ENCODE data around the gene KHDC4.

The KHDC4 gene

DNA sequence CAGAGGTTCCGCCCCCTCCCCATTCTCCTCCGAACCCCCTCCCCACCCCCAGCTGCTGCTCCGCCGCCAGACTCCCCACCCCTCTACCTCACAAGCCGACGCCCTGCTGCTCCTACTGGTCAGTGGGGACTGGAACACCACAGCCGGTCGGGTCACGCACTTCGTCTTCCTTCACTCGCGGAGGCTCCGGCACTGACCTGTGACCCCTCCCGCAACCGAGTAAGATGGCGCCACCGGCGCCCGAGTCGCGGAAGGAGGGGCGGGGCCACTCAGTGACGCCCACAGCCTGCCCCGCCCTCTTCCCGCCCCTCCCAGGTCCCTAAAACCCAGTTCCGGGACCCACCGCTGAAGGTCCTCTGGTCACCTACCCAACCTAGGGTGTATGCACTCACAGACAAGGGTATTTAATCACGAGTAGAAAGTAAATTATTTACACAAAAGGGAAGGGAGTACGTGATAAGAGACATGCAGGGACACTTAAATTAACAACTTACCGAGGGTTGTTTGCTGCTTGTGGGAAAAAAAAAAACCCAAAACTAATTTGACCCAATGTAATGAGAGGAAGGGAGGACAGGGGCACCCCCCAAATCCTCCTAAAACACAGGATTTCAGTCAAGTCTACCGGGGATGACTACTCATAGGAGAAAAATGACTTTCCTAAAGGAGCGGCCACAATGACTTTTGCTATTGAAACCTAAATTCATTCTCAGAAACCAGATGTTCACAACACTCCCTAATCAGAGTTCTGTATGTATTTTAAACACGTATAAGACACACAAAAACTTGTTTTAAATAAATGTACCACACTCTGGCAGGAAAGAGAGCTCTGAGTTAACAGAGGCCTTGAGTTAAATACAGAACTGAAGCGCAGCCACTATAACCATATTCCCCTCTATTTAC is 22.8 kb downstream of the KHDC4 start, which contains the start of gene RIT1:
Gene RIT1, minus strand, starts transcription at position 194 of the 900 bp plus-strand sequence. CDS start 588 bp downstream, outside the sequence.
- H3K9ac ChIP-seq (ENCODE audit: insufficient read length, low read depth) = peak within 1 kb of the TSS; percentile 83
- H3K36me3 ChIP-seq (ENCODE audit: insufficient read depth, insufficient read length, low read length) = peaks cover 77% of the 10 kb centered on the region
- DNase-seq (ENCODE audit: low read depth, low spot score) = peak; percentile 86

GRCh38 chr1:155910621-155911121 is 23.5 kb downstream of the KHDC4 start:
- H3K27me3 ChIP-seq (ENCODE audit: insufficient read depth, insufficient read length) = no peaks in the 10 kb centered on the region
- H3K9ac ChIP-seq (ENCODE audit: insufficient read length, low read depth) = peak overlapping the region; percentile 83
- H3K4me1 ChIP-seq (ENCODE audit: insufficient read depth, insufficient read length) = no peaks in the 10 kb centered on the region
- H3K9me3 ChIP-seq (ENCODE audit: insufficient read depth, low read length) = no peaks in the 10 kb centered on the region
- peaks cover 77% of the 10 kb centered on the region for H3K36me3 ChIP-seq (ENCODE audit: insufficient read depth, insufficient read length, low read length)
- H3K4me3 ChIP-seq (ENCODE audit: insufficient read length, low read depth) = peak overlapping the region; percentile 68
- no peak for DNase-seq (ENCODE audit: low read depth, low spot score)
- TF ChIP-seq ZNF274 (IDR thresholded peaks at IDR 0.05; ENCODE audit: low read depth, low read length) = no peak
- no peak for TF ChIP-seq YY1 (IDR thresholded peaks at IDR 0.05; ENCODE audit: insufficient read depth, insufficient read length)
- TF ChIP-seq SUZ12 (IDR thresholded peaks at IDR 0.05; ENCODE audit: extremely low read depth, insufficient read depth, insufficient read length) = no peak

More for the DNA sequence above, 22.8 kb downstream of the KHDC4 start, which contains the start of gene RIT1:
- no peaks in the 10 kb centered on the region for H3K27me3 ChIP-seq (ENCODE audit: insufficient read depth, insufficient read length)
- no peaks in the 10 kb centered on the region for H3K9me3 ChIP-seq (ENCODE audit: insufficient read depth, low read length)
- peak within 1 kb of the TSS; percentile 68 for H3K4me3 ChIP-seq (ENCODE audit: insufficient read length, low read depth)
- no peaks in the 10 kb centered on the region for H3K4me1 ChIP-seq (ENCODE audit: insufficient read depth, insufficient read length)
- TF ChIP-seq ZNF274 (IDR thresholded peaks at IDR 0.05; ENCODE audit: low read depth, low read length) (no peak), YY1 (IDR thresholded peaks at IDR 0.05; ENCODE audit: insufficient read depth, insufficient read length) (peak; percentile 74)

DNA sequence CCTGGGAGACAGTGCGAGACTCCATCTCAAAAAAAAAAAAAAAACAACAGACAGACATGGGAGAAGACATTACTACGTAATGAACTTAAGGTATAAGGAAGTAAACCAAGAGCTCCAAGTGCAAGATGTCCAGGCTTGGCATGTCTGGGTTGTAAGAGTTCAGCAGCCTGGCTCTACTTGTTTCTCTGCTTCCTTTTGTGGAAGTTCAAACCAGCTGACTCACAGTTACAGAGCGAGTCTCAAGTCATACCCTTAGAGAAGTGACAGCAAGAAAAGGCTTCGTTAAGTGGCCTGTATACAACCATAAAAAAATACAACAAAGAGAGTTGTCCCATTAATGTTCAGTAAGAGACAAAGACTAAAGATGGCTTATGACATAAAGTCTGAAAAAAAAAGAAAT is 24.3 kb downstream of the KHDC4 start:
- Histone ChIP-seq H3K4me1 (ENCODE audit: insufficient read depth, insufficient read length) (no peaks in the 10 kb centered on the region), H3K4me3 (ENCODE audit: insufficient read length, low read depth) (no peak overlapping the region), H3K27me3 (ENCODE audit: insufficient read depth, insufficient read length) (no peaks in the 10 kb centered on the region), H3K36me3 (ENCODE audit: insufficient read depth, insufficient read length, low read length) (peaks cover 77% of the 10 kb centered on the region), H3K9ac (ENCODE audit: insufficient read length, low read depth) (no peak overlapping the region), H3K9me3 (ENCODE audit: insufficient read depth, low read length) (no peaks in the 10 kb centered on the region)
- TF ChIP-seq YY1 (IDR thresholded peaks at IDR 0.05; ENCODE audit: insufficient read depth, insufficient read length) (no peak), SUZ12 (IDR thresholded peaks at IDR 0.05; ENCODE audit: extremely low read depth, insufficient read depth, insufficient read length) (no peak), ZNF274 (IDR thresholded peaks at IDR 0.05; ENCODE audit: low read depth, low read length) (no peak)
- no peak for DNase-seq (ENCODE audit: low read depth, low spot score)

GRCh38 chr1:155904261-155904660 is 30.0 kb downstream of the KHDC4 start:
- no peaks in the 10 kb centered on the region for H3K9me3 ChIP-seq (ENCODE audit: insufficient read depth, low read length)
- H3K36me3 ChIP-seq (ENCODE audit: insufficient read depth, insufficient read length, low read length) = peaks cover 84% of the 10 kb centered on the region
- no peak overlapping the region for H3K4me3 ChIP-seq (ENCODE audit: insufficient read length, low read depth)
- H3K9ac ChIP-seq (ENCODE audit: insufficient read length, low read depth) = no peak overlapping the region
- no peaks in the 10 kb centered on the region for H3K4me1 ChIP-seq (ENCODE audit: insufficient read depth, insufficient read length)
- H3K27me3 ChIP-seq (ENCODE audit: insufficient read depth, insufficient read length) = no peaks in the 10 kb centered on the region
- DNase-seq (ENCODE audit: low read depth, low spot score) = no peak
- TF ChIP-seq ZNF274 (IDR thresholded peaks at IDR 0.05; ENCODE audit: low read depth, low read length) = no peak
- no peak for TF ChIP-seq SUZ12 (IDR thresholded peaks at IDR 0.05; ENCODE audit: extremely low read depth, insufficient read depth, insufficient read length)
- no peak for TF ChIP-seq YY1 (IDR thresholded peaks at IDR 0.05; ENCODE audit: insufficient read depth, insufficient read length)

- Histone ChIP-seq H3K27me3 (ENCODE audit: insufficient read depth, insufficient read length) (no peaks in the 10 kb centered on the region), H3K4me1 (ENCODE audit: insufficient read depth, insufficient read length) (no peaks in the 10 kb centered on the region), H3K9me3 (ENCODE audit: insufficient read depth, low read length) (no peaks in the 10 kb centered on the region), H3K9ac (ENCODE audit: insufficient read length, low read depth) (no peak overlapping the region), H3K36me3 (ENCODE audit: insufficient read depth, insufficient read length, low read length) (peaks cover 76% of the 10 kb centered on the region), H3K4me3 (ENCODE audit: insufficient read length, low read depth) (no peak overlapping the region)
- no peak for TF ChIP-seq YY1 (IDR thresholded peaks at IDR 0.05; ENCODE audit: insufficient read depth, insufficient read length)
- no peak for TF ChIP-seq ZNF274 (IDR thresholded peaks at IDR 0.05; ENCODE audit: low read depth, low read length)
- TF ChIP-seq SUZ12 (IDR thresholded peaks at IDR 0.05; ENCODE audit: extremely low read depth, insufficient read depth, insufficient read length) = no peak
- no peak for DNase-seq (ENCODE audit: low read depth, low spot score)
Observed at GRCh38 chr1:155900161-155900560, 34.1 kb downstream of the KHDC4 start.

- Histone ChIP-seq H3K27me3 (ENCODE audit: insufficient read depth, insufficient read length) (no peaks in the 10 kb centered on the region), H3K4me3 (ENCODE audit: insufficient read length, low read depth) (no peak overlapping the region), H3K9ac (ENCODE audit: insufficient read length, low read depth) (no peak overlapping the region), H3K4me1 (ENCODE audit: insufficient read depth, insufficient read length) (no peaks in the 10 kb centered on the region), H3K36me3 (ENCODE audit: insufficient read depth, insufficient read length, low read length) (peaks cover 71% of the 10 kb centered on the region), H3K9me3 (ENCODE audit: insufficient read depth, low read length) (no peaks in the 10 kb centered on the region)
- no peak for DNase-seq (ENCODE audit: low read depth, low spot score)
- no peak for TF ChIP-seq ZNF274 (IDR thresholded peaks at IDR 0.05; ENCODE audit: low read depth, low read length)
- TF ChIP-seq SUZ12 (IDR thresholded peaks at IDR 0.05; ENCODE audit: extremely low read depth, insufficient read depth, insufficient read length) = no peak
- TF ChIP-seq YY1 (IDR thresholded peaks at IDR 0.05; ENCODE audit: insufficient read depth, insufficient read length) = no peak
Observed at GRCh38 chr1:155899683-155900082, 34.5 kb downstream of the KHDC4 start.

GRCh38 chr1:155898888-155899287 is 35.3 kb downstream of the KHDC4 start:
- Histone ChIP-seq H3K4me3 (ENCODE audit: insufficient read length, low read depth) (no peak overlapping the region), H3K36me3 (ENCODE audit: insufficient read depth, insufficient read length, low read length) (peaks cover 63% of the 10 kb centered on the region), H3K4me1 (ENCODE audit: insufficient read depth, insufficient read length) (no peaks in the 10 kb centered on the region), H3K27me3 (ENCODE audit: insufficient read depth, insufficient read length) (no peaks in the 10 kb centered on the region), H3K9me3 (ENCODE audit: insufficient read depth, low read length) (no peaks in the 10 kb centered on the region), H3K9ac (ENCODE audit: insufficient read length, low read depth) (no peak overlapping the region)
- no peak for TF ChIP-seq SUZ12 (IDR thresholded peaks at IDR 0.05; ENCODE audit: extremely low read depth, insufficient read depth, insufficient read length)
- TF ChIP-seq YY1 (IDR thresholded peaks at IDR 0.05; ENCODE audit: insufficient read depth, insufficient read length) = no peak
- no peak for DNase-seq (ENCODE audit: low read depth, low spot score)
